Hepatocyte (in vitro differentiated cells): ENCODE results near the gene APPL2. TPM values are rescaled to one million over a fixed set of nuclear protein-coding genes. Genes with fewer than 3 reads are reported as not detected.

Source experiments
- DNase-seq: peaks from one replicate; pipeline ENCODE4 v3.0.0-alpha.2; 2016; ENCODE audit warnings: low spot score
- H2AFZ ChIP-seq: fragments of 200-600 bp; sonication (generic); 2 replicates; pipeline ENCODE4 v1.6.0; 2016; ENCODE audit warnings: antibody characterized with exemption, mild to moderate bottlenecking
- H3K27ac ChIP-seq: fragments of 200-600 bp; sonication (generic); 2 replicates; pipeline ENCODE4 v1.5.1; 2016; ENCODE audit warnings: mild to moderate bottlenecking
- H3K27me3 ChIP-seq: fragments of 200-600 bp; sonication (generic); 2 replicates; pipeline ENCODE4 v1.6.1; 2016
- H3K36me3 ChIP-seq: fragments of 200-600 bp; sonication (generic); replicated peaks from 2 replicates; pipeline ENCODE4 v1.5.1; 2016; ENCODE audit warnings: low read depth; ENCODE audit not compliant: insufficient read depth
- H3K4me1 ChIP-seq: fragments of 200-600 bp; sonication (generic); 2 replicates; pipeline ENCODE4 v1.5.1; 2016; ENCODE audit warnings: mild to moderate bottlenecking, moderate library complexity; ENCODE audit not compliant: insufficient read depth
- H3K4me2 ChIP-seq: fragments of 200-600 bp; sonication (generic); 2 replicates; pipeline ENCODE4 v1.6.0; 2016
- H3K4me3 ChIP-seq: fragments of 200-600 bp; sonication (generic); 2 replicates; pipeline ENCODE4 v1.5.1; 2016; ENCODE audit warnings: mild to moderate bottlenecking
- H3K79me2 ChIP-seq: fragments of 200-600 bp; sonication (generic); 2 replicates; pipeline ENCODE4 v1.6.0; 2017; ENCODE audit warnings: mild to moderate bottlenecking
- H3K9me2 ChIP-seq: fragments of 200-600 bp; sonication (generic); replicated peaks from 2 replicates; pipeline ENCODE4 v1.6.0; 2017; ENCODE audit warnings: mild to moderate bottlenecking; ENCODE audit not compliant: insufficient read depth
- H3K9me3 ChIP-seq: fragments of 200-600 bp; sonication (generic); 2 replicates; pipeline ENCODE4 v1.5.1; 2016; ENCODE audit warnings: low read depth, mild to moderate bottlenecking
- H4K20me1 ChIP-seq: fragments of 200-600 bp; sonication (generic); 2 replicates; pipeline ENCODE4 v1.6.0; 2016; ENCODE audit warnings: mild to moderate bottlenecking; ENCODE audit not compliant: insufficient read depth, poor library complexity, severe bottlenecking
- CTCF ChIP-seq: fragments of 200-600 bp; sonication (generic); IDR thresholded peaks from 2 replicates; pipeline ENCODE4 v1.5.1; 2016; ENCODE audit warnings: antibody characterized with exemption, mild to moderate bottlenecking; ENCODE audit not compliant: poor library complexity
- EZH2 ChIP-seq: fragments of 200-600 bp; sonication (generic); IDR thresholded peaks from 2 replicates; pipeline ENCODE4 v1.6.1; 2016; ENCODE audit warnings: antibody characterized with exemption, mild to moderate bottlenecking, borderline replicate concordance
- EZH2phosphoT487 ChIP-seq: fragments of 200-600 bp; sonication (generic); IDR thresholded peaks from one replicate; pipeline ENCODE4 v1.6.1; 2018; ENCODE audit warnings: antibody characterized with exemption, mild to moderate bottlenecking, low read depth, moderate library complexity; ENCODE audit not compliant: unreplicated experiment, severe bottlenecking
- WGBS: methylation state at CpG from one replicate; pipeline ENCODE4 v1.1.6; 2016; ENCODE audit warnings: low lambda C conversion rate; ENCODE audit errors: missing lambda C conversion rate; 5-methylcytosine and 5-hydroxymethylcytosine counted together
- polyA plus RNA-seq: library from polyadenylated mRNA; unstranded; fragments of >200 nt; fragmentation: Nextera tagmentation; extraction: Ambion mirVana; gene quantifications from 2 replicates; pipeline ENCODE4 v1.2.1, GENCODE V29; 2016
- total RNA-seq: library from RNA; depleted of rRNA; stranded (reverse); fragments of >200 nt; gene quantifications from 2 replicates; pipeline ENCODE4 v1.2.3, GENCODE V29; 2014

APPL2 gene
- total and polyA plus RNA-seq, 2 experiments from 2014 or later, result 42.2 to 74.1 TPM

- Histone ChIP-seq H3K4me2 (no peak overlapping the region), H3K4me1 (no peaks in the 10 kb centered on the region), H3K9me2 (no peaks in the 10 kb centered on the region), H2AFZ (no peak overlapping the region), H3K79me2 (no peaks in the 10 kb centered on the region), H3K9me3 (peaks cover 11% of the 10 kb centered on the region), H4K20me1 (no peaks in the 10 kb centered on the region), H3K27me3 (no peaks in the 10 kb centered on the region), H3K4me3 (no peak overlapping the region), H3K36me3 (no peaks in the 10 kb centered on the region), H3K27ac (no peak overlapping the region)
- DNase-seq, result no peak
- no peak for TF ChIP-seq CTCF
- no peak for TF ChIP-seq EZH2phosphoT487
- TF ChIP-seq EZH2, result no peak
- 96% methylated on average over 4 of the region's 4 CpGs for WGBS
These were observed 58.8 kb downstream of the APPL2 start for GRCh38 chr12:105177208-105177607.

GRCh38 chr12:105175397-105175990, 60.5 kb downstream of the APPL2 start:
- H3K36me3 ChIP-seq, result no peaks in the 10 kb centered on the region
- H3K27me3 ChIP-seq, result no peaks in the 10 kb centered on the region
- no peak overlapping the region for H3K4me3 ChIP-seq
- WGBS, result 43% methylated on average over 2 of the region's 2 CpGs
- no peak for DNase-seq
- no peaks in the 10 kb centered on the region for H3K4me1 ChIP-seq
- TF ChIP-seq EZH2phosphoT487 (no peak), EZH2 (no peak), CTCF (no peak)
- H3K4me2 ChIP-seq, result no peak overlapping the region
- H3K27ac ChIP-seq, result no peak overlapping the region
- no peaks in the 10 kb centered on the region for H4K20me1 ChIP-seq
- H2AFZ ChIP-seq, result no peak overlapping the region
- no peaks in the 10 kb centered on the region for H3K79me2 ChIP-seq
- no peaks in the 10 kb centered on the region for H3K9me2 ChIP-seq
- peaks cover 9% of the 10 kb centered on the region for H3K9me3 ChIP-seq

GRCh38 chr12:105171691-105172436, 64.1 kb downstream of the APPL2 start:
- Histone ChIP-seq H3K36me3 (no peaks in the 10 kb centered on the region), H3K27me3 (no peaks in the 10 kb centered on the region), H3K4me1 (no peaks in the 10 kb centered on the region), H3K79me2 (no peaks in the 10 kb centered on the region), H3K4me2 (no peak overlapping the region), H3K9me3 (no peaks in the 10 kb centered on the region), H3K9me2 (no peaks in the 10 kb centered on the region), H4K20me1 (no peaks in the 10 kb centered on the region), H3K4me3 (no peak overlapping the region), H3K27ac (no peak overlapping the region), H2AFZ (no peak overlapping the region)
- no peak for DNase-seq
- TF ChIP-seq EZH2phosphoT487 (no peak), CTCF (no peak), EZH2 (no peak)
- 88% methylated on average over 6 of the region's 6 CpGs for WGBS
